ENCODE data around the gene NRF1.

NRF1 gene

GRCh38 chr7:129615018-129615417 is 3.5 kb downstream of the NRF1 start:
- in situ Hi-C loops (cut with HindIII; ENCODE audit: low sequenced_read_pairs) = no loop called here
- DNase-seq (ENCODE audit: low read depth) = no peak
- no peak overlapping the region for H3K4me3 ChIP-seq (ENCODE audit: low read depth, low read length)
- TF ChIP-seq CTCF (IDR thresholded peaks at IDR 0.05; ENCODE audit: low read depth, low read length, missing control alignments) = no peak

GRCh38 chr7:129616530-129616929 is 5.0 kb downstream of the NRF1 start:
- in situ Hi-C loops (cut with HindIII; ENCODE audit: low sequenced_read_pairs) = no loop called here
- no peak for DNase-seq (ENCODE audit: low read depth)
- no peak overlapping the region for H3K4me3 ChIP-seq (ENCODE audit: low read depth, low read length)
- TF ChIP-seq CTCF (IDR thresholded peaks at IDR 0.05; ENCODE audit: low read depth, low read length, missing control alignments) = no peak

- in situ Hi-C loops (cut with HindIII; ENCODE audit: low sequenced_read_pairs) = no loop called here
- DNase-seq (ENCODE audit: low read depth) = no peak
- no peak overlapping the region for H3K4me3 ChIP-seq (ENCODE audit: low read depth, low read length)
- no peak for TF ChIP-seq CTCF (IDR thresholded peaks at IDR 0.05; ENCODE audit: low read depth, low read length, missing control alignments)
Measured at GRCh38 chr7:129617178-129617577, 5.7 kb downstream of the NRF1 start.

- in situ Hi-C loops (cut with HindIII; ENCODE audit: low sequenced_read_pairs) = no loop called here
- H3K4me3 ChIP-seq (ENCODE audit: low read depth, low read length) = no peak overlapping the region
- no peak for TF ChIP-seq CTCF (IDR thresholded peaks at IDR 0.05; ENCODE audit: low read depth, low read length, missing control alignments)
- DNase-seq (ENCODE audit: low read depth) = no peak
Measured at GRCh38 chr7:129617652-129618051, 6.1 kb downstream of the NRF1 start.

- DNase-seq (ENCODE audit: low read depth) = no peak
- TF ChIP-seq CTCF (IDR thresholded peaks at IDR 0.05; ENCODE audit: low read depth, low read length, missing control alignments) = no peak
- H3K4me3 ChIP-seq (ENCODE audit: low read depth, low read length) = no peak overlapping the region
- in situ Hi-C loops (cut with HindIII; ENCODE audit: low sequenced_read_pairs) = no loop called here
Measured at GRCh38 chr7:129626896-129627295, 15.4 kb downstream of the NRF1 start.

- H3K4me3 ChIP-seq (ENCODE audit: low read depth, low read length) = no peak overlapping the region
- no peak for TF ChIP-seq CTCF (IDR thresholded peaks at IDR 0.05; ENCODE audit: low read depth, low read length, missing control alignments)
- no peak for DNase-seq (ENCODE audit: low read depth)
- in situ Hi-C loops (cut with HindIII; ENCODE audit: low sequenced_read_pairs) = no loop called here
Measured at GRCh38 chr7:129630341-129630740, 18.8 kb downstream of the NRF1 start.

Measured in astrocyte of the cerebellum (primary cell).